ENCODE results near the gene NGFR.

NGFR gene, protein sequence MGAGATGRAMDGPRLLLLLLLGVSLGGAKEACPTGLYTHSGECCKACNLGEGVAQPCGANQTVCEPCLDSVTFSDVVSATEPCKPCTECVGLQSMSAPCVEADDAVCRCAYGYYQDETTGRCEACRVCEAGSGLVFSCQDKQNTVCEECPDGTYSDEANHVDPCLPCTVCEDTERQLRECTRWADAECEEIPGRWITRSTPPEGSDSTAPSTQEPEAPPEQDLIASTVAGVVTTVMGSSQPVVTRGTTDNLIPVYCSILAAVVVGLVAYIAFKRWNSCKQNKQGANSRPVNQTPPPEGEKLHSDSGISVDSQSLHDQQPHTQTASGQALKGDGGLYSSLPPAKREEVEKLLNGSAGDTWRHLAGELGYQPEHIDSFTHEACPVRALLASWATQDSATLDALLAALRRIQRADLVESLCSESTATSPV

DNA sequence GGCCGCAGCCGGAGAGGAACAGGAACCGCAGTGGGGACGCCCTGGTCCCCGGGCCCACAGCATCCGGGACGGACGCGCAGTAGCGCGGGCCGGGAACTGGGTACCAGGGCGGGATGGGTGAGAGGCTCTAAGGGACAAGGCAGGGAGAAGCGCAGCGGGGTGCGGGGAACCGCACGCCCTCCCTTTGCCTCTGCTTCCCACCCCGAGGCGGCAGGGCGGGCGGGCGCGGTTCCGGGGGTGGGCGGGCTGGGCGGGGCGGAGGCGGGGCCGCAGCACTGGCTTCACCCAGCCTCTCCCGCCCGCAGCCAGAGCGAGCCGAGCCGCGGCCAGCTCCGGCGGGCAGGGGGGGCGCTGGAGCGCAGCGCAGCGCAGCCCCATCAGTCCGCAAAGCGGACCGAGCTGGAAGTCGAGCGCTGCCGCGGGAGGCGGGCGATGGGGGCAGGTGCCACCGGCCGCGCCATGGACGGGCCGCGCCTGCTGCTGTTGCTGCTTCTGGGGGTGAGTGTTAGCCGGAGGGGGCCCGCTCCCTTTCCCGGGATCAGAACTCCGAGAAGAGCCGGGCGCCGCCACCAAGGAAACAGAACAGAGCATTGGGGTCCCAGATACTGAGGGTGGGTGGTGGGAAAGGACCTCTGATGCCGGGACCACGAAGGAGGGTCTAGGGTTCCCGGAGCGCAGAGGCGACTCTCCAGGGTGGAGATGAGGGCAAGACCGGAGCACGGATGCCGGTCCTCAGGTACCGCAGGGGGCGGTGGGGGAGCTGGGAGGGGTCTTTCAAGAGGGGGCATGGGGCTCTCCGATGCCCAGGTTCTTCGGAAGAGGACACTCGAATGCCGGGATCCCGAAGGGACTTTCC, at the start of gene NGFR:
Gene NGFR (plus strand): TSS at position 308 of the 856 bp plus-strand sequence. CDS start 125 bp downstream, at position 433.
- peak in 1 of 2 donors; percentile 29 for DNase-seq (ENCODE audit: extremely low read depth in 1 of 2, low read depth in 1 of 2)

- DNase-seq (ENCODE audit: extremely low read depth in 1 of 2, low read depth in 1 of 2): no peak
These were observed 49.5 kb upstream of the NGFR start for GRCh38 chr17:49445591-49445990.

DNA sequence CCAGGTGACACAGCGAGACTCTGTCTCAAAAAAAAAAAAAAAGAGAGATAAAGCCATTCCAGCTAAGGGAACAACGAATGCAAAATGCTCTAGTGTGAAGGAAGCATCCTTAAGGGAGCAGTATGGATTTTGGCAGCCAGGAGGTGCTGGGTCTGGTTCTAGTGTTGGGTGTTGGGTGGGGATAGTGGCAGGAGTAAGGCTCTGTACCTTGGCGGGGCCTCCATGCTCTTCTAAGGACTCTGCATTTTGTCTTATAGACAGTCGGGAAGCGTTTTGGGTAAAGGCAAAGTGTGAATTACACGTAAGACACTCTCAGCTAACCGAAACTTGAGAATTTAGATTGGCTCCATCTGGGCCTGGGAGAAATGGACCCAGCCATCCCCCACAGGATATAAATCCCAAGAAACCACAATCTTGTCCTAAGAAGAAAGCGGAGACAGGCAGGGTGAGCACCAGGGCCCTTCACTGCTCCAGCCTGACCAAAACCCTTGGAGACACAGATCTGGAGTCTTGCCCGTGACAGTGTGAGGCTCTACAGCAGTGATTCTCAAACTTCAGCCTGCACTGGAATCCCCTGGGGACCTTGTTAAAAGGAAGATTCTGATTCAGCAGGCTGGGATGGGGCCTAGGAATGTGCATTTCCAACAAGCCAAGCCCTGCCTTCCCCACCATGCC, 47.3 kb upstream of the NGFR start:
- no peak for DNase-seq (ENCODE audit: extremely low read depth in 1 of 2, low read depth in 1 of 2)

DNA sequence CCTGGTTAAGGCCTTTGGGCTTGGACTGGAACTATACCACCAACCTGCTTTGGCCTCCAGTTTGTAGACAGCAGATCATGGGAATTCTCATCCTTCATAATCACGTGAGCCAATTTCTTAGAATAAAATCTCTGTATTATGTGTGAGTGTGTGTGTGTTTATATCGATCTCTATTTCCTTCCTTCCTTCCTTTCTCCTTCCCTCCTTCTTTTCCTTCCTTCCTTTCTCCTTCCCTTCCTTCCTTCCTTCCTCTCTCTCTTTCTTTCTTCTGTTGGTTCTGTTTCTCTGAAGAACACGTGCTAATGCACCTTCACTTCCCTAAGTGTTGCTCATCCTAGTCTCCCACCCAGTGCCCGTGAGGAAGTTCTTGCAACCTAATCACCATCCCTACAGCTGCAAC, 44.9 kb upstream of the NGFR start:
- DNase-seq (ENCODE audit: extremely low read depth in 1 of 2, low read depth in 1 of 2): no peak

DNA sequence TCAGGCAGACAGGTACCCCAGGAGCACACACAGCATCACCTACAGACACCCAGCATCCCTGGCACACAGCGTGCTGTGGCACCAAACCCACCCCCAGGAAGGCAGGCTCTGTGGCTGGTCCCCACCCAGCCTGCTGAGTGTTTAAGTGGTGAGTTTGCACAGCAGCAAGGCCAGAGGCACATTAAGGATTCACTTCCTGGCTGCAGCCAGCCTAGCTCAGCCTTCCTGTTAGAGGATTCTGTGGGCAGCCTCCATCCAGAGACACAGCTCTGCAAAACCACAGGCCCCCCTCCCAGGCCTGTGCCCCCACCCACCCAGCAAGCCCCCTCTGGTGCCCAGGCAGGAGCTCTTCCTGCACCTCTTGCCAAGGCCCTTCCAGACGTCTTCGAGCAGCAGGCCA, 44.4 kb upstream of the NGFR start:
- no peak for DNase-seq (ENCODE audit: extremely low read depth in 1 of 2, low read depth in 1 of 2)

- DNase-seq (ENCODE audit: extremely low read depth in 1 of 2, low read depth in 1 of 2): no peak
These were observed 42.9 kb upstream of the NGFR start for GRCh38 chr17:49452201-49452600.

- DNase-seq (ENCODE audit: extremely low read depth in 1 of 2, low read depth in 1 of 2): no peak
These were observed 42.4 kb upstream of the NGFR start for GRCh38 chr17:49452661-49453060.

GRCh38 chr17:49454050-49454449, 41.0 kb upstream of the NGFR start:
- no peak for DNase-seq (ENCODE audit: extremely low read depth in 1 of 2, low read depth in 1 of 2)

DNA sequence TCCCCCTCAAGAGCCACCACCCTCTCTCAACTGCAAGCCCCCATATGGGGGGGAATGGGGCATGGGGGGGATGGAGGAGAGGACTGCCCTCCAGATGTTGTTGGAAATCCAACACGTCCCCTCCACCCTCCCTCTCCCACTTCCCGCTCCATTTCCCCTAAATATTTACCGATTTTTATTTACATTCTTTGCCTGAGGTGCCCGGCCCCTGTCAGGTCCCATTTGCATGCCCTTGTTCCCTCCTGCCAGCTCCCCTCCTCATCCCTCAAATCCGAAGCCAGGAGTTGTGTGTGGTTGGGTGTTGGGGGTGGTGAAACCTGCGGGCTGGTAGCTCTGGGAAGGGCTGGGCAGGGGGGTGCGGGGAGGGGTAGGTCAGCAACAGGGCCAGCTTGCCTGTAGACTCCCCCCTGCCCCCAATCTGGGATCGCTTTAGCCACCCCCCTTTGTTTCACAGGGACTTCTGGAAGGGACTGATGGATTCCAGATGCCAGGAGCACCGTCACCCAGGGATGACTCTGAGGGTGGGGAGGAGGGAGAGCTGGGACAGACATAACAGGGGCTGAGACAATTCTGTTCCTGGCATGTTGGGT, 39.7 kb upstream of the NGFR start:
- no peak for DNase-seq (ENCODE audit: extremely low read depth in 1 of 2, low read depth in 1 of 2)

DNA sequence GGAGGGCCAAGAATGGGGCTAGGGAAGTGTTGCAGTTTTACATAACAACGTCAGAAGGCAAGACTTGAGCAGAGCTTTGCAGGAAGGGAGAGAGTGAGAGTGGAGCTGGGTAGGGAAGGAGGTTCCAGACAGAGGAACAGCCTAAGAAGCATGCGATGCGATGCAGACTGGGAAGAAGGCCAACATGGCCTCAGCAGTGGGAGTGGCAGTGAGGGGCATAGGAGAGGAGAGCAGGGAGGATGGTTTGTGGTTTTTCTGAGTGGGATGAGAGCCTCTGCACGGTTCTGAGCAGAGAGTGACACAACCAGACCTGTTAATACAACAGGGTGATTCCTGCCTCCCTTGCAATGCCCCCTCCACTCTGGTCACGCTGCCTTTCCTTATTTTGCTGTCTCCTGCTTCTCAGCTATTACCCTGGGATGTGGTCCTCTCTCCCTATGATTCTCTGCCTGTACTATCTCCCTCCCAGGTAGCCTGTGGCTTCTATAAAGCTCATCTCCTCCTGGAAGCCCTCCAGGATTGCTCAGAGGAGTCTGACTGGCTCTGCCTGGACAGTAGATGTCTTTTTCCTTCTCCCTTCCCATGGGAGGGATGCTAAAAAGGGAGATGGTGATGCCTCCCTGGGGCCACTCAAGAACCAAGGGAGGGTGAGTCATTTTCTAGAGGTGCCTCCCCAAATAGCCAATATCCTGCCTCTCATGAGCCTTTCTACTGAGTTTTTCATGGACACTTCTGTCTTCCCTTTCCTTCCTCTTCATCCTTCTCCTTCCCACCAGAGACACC, 38.7 kb upstream of the NGFR start:
- no peak for DNase-seq (ENCODE audit: extremely low read depth in 1 of 2, low read depth in 1 of 2)

- DNase-seq (ENCODE audit: extremely low read depth in 1 of 2, low read depth in 1 of 2): no peak
These were observed 37.2 kb upstream of the NGFR start for GRCh38 chr17:49457564-49458535.

- no peak for DNase-seq (ENCODE audit: extremely low read depth in 1 of 2, low read depth in 1 of 2)
These were observed 35.6 kb upstream of the NGFR start for GRCh38 chr17:49459401-49459984.

GRCh38 chr17:49460401-49460800, 34.7 kb upstream of the NGFR start:
- no peak for DNase-seq (ENCODE audit: extremely low read depth in 1 of 2, low read depth in 1 of 2)

GRCh38 chr17:49461580-49461979, 33.5 kb upstream of the NGFR start:
- no peak for DNase-seq (ENCODE audit: extremely low read depth in 1 of 2, low read depth in 1 of 2)

DNA sequence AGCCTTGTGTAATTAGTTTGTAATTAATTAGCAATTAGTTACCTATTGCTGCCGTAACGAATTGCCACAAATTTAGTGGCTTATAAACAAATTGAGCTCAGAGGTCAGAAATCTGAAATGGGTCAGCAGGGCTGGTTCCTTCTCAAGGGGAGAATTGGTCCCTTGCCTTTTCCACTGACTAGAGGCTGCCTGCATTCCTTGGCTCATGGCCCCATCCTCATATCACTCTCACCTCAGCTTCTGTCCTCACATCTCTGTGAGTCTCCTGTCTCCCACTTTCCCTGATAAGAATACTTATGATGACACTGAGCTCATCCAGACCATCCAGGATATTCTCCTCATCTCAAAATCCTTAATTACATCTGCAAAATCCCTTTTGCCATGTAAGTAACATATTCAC, 31.0 kb upstream of the NGFR start:
- DNase-seq (ENCODE audit: extremely low read depth in 1 of 2, low read depth in 1 of 2): no peak

GRCh38 chr17:49465331-49465903, 29.7 kb upstream of the NGFR start:
- DNase-seq (ENCODE audit: extremely low read depth in 1 of 2, low read depth in 1 of 2): no peak

DNA sequence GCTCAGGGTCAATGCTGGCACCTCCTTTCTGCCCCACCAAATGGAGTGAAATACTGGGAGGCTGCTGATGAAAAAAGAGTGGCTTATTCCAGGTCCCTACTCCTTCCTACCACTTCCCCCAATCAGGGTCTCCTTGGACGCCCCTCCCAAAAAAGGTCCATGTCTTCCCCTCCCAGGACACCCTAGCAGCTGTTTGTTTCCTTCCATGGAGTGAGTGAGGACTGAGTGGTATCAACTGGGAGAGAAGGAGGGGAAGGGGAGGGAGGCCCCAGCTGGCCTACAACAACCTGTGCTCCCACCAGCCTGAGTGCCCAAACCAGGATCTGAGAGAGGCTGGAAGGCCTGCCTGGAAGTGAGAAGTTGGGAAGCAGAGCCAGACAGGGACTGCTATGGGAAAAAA, 28.7 kb upstream of the NGFR start:
- no peak for DNase-seq (ENCODE audit: extremely low read depth in 1 of 2, low read depth in 1 of 2)

DNA sequence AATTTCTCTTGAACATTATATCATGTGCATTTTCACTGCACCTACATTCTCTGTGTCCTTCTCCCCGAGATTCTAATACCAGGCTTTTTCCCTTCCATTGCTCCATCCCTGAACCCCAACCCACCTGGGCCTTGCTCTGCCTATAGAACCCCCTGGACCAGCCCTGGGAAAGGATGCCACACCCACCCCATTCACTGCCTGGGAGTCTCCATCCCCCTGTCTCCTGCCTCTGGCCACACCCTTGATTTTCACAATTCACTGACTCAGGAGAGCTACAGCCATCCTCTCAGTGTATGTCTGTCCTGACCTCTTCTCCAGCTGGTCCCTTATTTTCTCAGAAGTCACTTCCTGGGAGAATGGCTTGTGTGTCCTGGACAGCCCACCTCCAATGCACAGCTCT, 27.9 kb upstream of the NGFR start:
- no peak for DNase-seq (ENCODE audit: extremely low read depth in 1 of 2, low read depth in 1 of 2)
